T-cell (primary cell): Measurements from ENCODE around the gene HDHD2. TPM values are rescaled to one million over a fixed set of nuclear protein-coding genes. Genes with fewer than 3 reads are reported as not detected.
A peak's percentile ranks its signal among the peaks of the same experiment; 100 is the strongest.

Experiments used
- ATAC-seq, 4 experiments: fragments of 200-7000 bp in 3 of 4; fragments of 150-1000 bp in 1 of 4; cut with Tn5 transposase; replicated peaks in 1 of 4; 1 replicate in 3 of 4; 2 replicates in 1 of 4; pipeline ENCODE4 v1.10.0; 2021; ENCODE audit warnings: moderate library complexity in 3 of 4, mild to moderate bottlenecking in 2 of 4, moderate number of reproducible peaks in 1 of 4
- CTCF ChIA-PET, 2 donors: fragments of 300-600 bp; sonication (Branson Sonifier 250); formaldehyde crosslinking; loops; one replicate each; lab custom pipeline; 2022; ENCODE audit warnings: antibody characterized with exemption in 2 of 2; lab: Charles Lee
- POLR2A ChIA-PET, 2 donors: fragments of 300-600 bp; sonication (Branson Sonifier 250); formaldehyde crosslinking; loops; one replicate each; lab custom pipeline; 2022; ENCODE audit warnings: antibody characterized with exemption in 2 of 2; lab: Charles Lee
- DNase-seq, 35 experiments: peaks; one replicate each; pipeline versions ENCODE4 v3.0.0 to v3.0.0-alpha.2; 2013 to 2023
- H3K27ac ChIP-seq: one replicate; pipeline ENCODE4 v1.5.1; 2013; ENCODE audit warnings: low read length
- H3K27me3 ChIP-seq, 2 experiments: replicated peaks in 1 of 2; 1 replicate in 1 of 2; 2 replicates in 1 of 2; pipeline versions ENCODE4 v1.6.1 to v1.7.0; 2013; ENCODE audit warnings: low read length in 1 of 2, mixed read lengths in 1 of 2; ENCODE audit not compliant: control insufficient read depth in 2 of 2, insufficient read depth in 2 of 2; ENCODE audit errors: extremely low read depth in 1 of 2
- H3K36me3 ChIP-seq, 2 donors: 1 replicate in 1 of 2; 2 replicates in 1 of 2; pipeline versions ENCODE4 v1.6.1 to v1.7.0; 2013; ENCODE audit warnings: low read length in 1 of 2; ENCODE audit not compliant: control insufficient read depth in 2 of 2, insufficient read depth in 1 of 2; ENCODE audit errors: extremely low read depth in 1 of 2
- H3K4me1 ChIP-seq, 2 experiments: 1 replicate in 1 of 2; 2 replicates in 1 of 2; pipeline versions ENCODE4 v1.6.1 to v1.7.0; 2013; ENCODE audit warnings: low read length in 2 of 2, mixed read lengths in 1 of 2; ENCODE audit not compliant: insufficient read depth in 2 of 2, control insufficient read depth in 1 of 2; ENCODE audit errors: extremely low read depth in 1 of 2
- H3K4me3 ChIP-seq, 2 donors: 1 replicate in 1 of 2; 2 replicates in 1 of 2; pipeline versions ENCODE4 v1.5.1 to v1.7.0; 2013; ENCODE audit warnings: mild to moderate bottlenecking in 2 of 2, low read length in 1 of 2, moderate library complexity in 1 of 2; ENCODE audit not compliant: control insufficient read depth in 1 of 2; ENCODE audit errors: extremely low read depth in 1 of 2
- H3K9me3 ChIP-seq: 2 replicates; pipeline ENCODE4 v1.7.0; 2013
- H3K27ac Mint-ChIP-seq, 2 donors: one replicate each; pipeline ENCODE4 v1.8.0; 2020 to 2021; ENCODE audit warnings: mild to moderate bottlenecking in 2 of 2, mixed read lengths in 2 of 2
- H3K27me3 Mint-ChIP-seq, 2 donors: one replicate each; pipeline ENCODE4 v1.8.0; 2021 to 2022; ENCODE audit warnings: mixed read lengths in 2 of 2
- H3K36me3 Mint-ChIP-seq: one replicate; pipeline ENCODE4 v1.8.0; 2021; ENCODE audit warnings: mixed read lengths
- H3K4me1 Mint-ChIP-seq, 3 donors: one replicate each; pipeline ENCODE4 v1.8.0; 2020 to 2022; ENCODE audit warnings: mixed read lengths in 3 of 3, mild to moderate bottlenecking in 1 of 3
- H3K4me3 Mint-ChIP-seq, 3 donors: one replicate each; pipeline ENCODE4 v1.8.0; 2020 to 2022; ENCODE audit warnings: mild to moderate bottlenecking in 3 of 3, mixed read lengths in 3 of 3, moderate library complexity in 3 of 3
- H3K9me3 Mint-ChIP-seq, 3 donors: one replicate each; pipeline ENCODE4 v1.8.0; 2020 to 2022; ENCODE audit warnings: mixed read lengths in 3 of 3
- WGBS: methylation state at CpG from one replicate; pipeline ENCODE4 v1.1.5; 2013; ENCODE audit warnings: missing lambda C conversion rate; ENCODE audit not compliant: insufficient coverage; 5-methylcytosine and 5-hydroxymethylcytosine counted together
- total RNA-seq, 35 experiments: library from RNA in 6 of 35; stranded (reverse) in 6 of 35; fragments of 120-200 nt in 1 of 35; gene quantifications; one replicate each; pipeline versions ENCODE4 v1.2.1 to v1.2.4 and lab custom pipeline; 2013 to 2026

Gene HDHD2
- total RNA-seq, 5 donors from 2014 or later (not counting 1 experiment from before 2014, with no cell fraction given) = 32.9 to 39.3 (median 34.3) TPM

DNA sequence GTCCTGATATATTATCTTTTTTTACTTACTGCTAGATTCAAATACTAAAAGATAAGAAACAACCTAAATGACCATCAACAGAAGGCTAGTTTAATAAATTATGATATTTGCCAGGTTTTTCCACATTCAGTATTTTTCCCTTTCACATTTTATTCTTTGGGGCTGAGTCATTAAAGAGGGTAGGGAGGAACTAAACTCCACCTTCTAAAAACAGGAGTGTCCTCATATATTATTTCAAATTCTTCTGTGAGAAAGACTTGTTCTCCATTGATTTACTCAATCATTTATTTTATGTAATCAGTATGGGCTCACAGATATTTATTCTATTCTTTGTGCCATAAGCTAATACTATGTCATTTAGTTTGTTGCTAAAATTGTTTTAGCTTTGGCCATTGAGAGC is 9.0 kb downstream of the HDHD2 start:
- H3K4me1 Mint-ChIP-seq = peaks cover 31 to 34% (median 32%) of the 10 kb centered on the region in 3 donors

DNA sequence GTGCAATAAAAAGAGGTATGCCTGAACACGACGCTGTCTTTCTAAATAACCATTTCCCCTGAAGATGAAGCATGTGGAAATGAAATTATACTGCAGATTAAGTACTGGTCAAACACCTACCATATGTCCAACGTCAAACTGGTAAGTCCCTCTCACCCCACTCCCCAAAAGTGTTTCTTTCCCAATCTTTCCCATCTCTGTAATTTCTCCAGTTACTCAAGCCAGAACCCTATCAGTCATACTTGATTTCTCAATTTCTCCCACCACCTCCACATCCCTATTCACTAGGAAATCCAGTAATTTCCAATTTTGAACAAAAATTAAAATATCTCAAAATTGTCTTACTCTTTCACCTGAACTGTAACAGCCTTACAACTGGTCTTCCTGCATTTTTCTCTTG is 29.2 kb downstream of the HDHD2 start:
- ChIA-PET POLR2A (no interaction called here), CTCF (no interaction called here)
- ATAC-seq (no peak), DNase-seq (no peak)
- Mint-ChIP-seq H3K36me3 (peaks cover 57% of the 10 kb centered on the region), H3K9me3 (no peaks in the 10 kb centered on the region), H3K4me1 (peaks cover 0 to 5% (median 3%) of the 10 kb centered on the region in 3 donors), H3K4me3 (no peak overlapping the region), H3K27ac (no peak overlapping the region), H3K27me3 (no peaks in the 10 kb centered on the region)
- Histone ChIP-seq H3K4me3 (no peak overlapping the region), H3K27me3 (no peaks in the 10 kb centered on the region), H3K36me3 (peaks cover 0 to 8% of the 10 kb centered on the region in 2 donors), H3K4me1 (no peaks in the 10 kb centered on the region), H3K27ac (no peak overlapping the region), H3K9me3 (no peaks in the 10 kb centered on the region)
- 100% methylated on average over 1 of the region's 3 CpGs for WGBS

More for the DNA sequence above, 9.0 kb downstream of the HDHD2 start:
- Mint-ChIP-seq H3K4me3 (no peak overlapping the region), H3K36me3 (peaks cover 37% of the 10 kb centered on the region), H3K27ac (peak overlapping the region in 1 of 2 donors; percentile 6), H3K27me3 (no peaks in the 10 kb centered on the region), H3K9me3 (no peaks in the 10 kb centered on the region)
- ATAC-seq (no peak), DNase-seq (no peak)
- ChIA-PET POLR2A (no interaction called here), CTCF (no interaction called here)
- no peaks in the 10 kb centered on the region for H3K9me3 ChIP-seq
- H3K27me3 ChIP-seq = no peaks in the 10 kb centered on the region
- H3K27ac ChIP-seq = no peak overlapping the region
- H3K4me1 ChIP-seq = no peaks in the 10 kb centered on the region
- H3K4me3 ChIP-seq = no peak overlapping the region
- H3K36me3 ChIP-seq = peaks cover 0 to 10% of the 10 kb centered on the region in 2 donors

DNA sequence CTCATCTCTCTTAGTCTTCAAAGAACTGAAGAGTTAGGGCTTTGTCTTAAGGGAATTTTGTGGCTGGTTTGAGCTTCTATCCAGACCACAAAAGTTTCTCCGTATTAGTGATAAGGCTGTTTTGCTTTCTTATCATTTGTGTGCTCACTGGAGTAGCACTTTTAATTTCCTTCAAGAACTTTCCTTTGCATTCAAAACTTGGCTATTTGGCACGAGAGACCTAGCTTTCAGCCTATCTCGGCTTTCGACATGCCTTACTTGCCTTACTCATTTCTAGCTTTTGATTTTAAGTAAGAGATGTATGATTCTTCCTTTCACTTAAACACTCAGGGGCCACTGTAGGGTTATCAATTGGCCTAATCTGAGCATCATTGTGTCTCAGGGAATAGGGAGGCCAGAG is 29.9 kb downstream of the HDHD2 start:
- no peak for DNase-seq
- H3K4me3 ChIP-seq = no peak overlapping the region
- H3K27me3 ChIP-seq = no peaks in the 10 kb centered on the region
- no peaks in the 10 kb centered on the region for H3K9me3 ChIP-seq
- H3K4me1 ChIP-seq = no peaks in the 10 kb centered on the region
- CTCF ChIA-PET = no interaction called here
- Mint-ChIP-seq H3K27ac (no peak overlapping the region), H3K9me3 (no peaks in the 10 kb centered on the region), H3K4me1 (peaks cover 0 to 5% (median 3%) of the 10 kb centered on the region in 3 donors), H3K27me3 (no peaks in the 10 kb centered on the region), H3K36me3 (peaks cover 57% of the 10 kb centered on the region), H3K4me3 (no peak overlapping the region)
- POLR2A ChIA-PET = no interaction called here
- peaks cover 0 to 8% of the 10 kb centered on the region in 2 donors for H3K36me3 ChIP-seq
- no peak for ATAC-seq
- H3K27ac ChIP-seq = no peak overlapping the region
- WGBS = no CpG with 5 or more reads among the region's 4 CpGs

DNA sequence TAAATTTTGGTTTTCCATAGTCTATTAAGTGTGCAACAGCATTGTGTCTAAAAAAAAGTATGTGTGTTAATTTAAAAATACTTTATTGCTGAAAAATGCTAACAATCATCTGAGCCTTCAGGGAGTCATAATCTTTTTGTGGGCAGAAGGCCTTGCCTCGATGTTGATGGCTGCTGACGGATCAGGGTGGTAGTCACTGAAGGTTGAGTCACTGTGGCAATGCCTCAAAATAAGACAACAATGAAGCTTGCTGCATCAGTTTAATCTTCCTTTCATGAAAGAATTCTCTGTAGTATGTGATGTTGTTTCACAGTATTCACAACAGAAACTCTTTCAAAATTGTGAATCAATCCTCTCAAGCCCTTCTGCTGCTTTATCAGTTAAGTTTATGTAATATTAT is 31.3 kb downstream of the HDHD2 start:
- H3K4me3 ChIP-seq = no peak overlapping the region
- CTCF ChIA-PET = interaction anchor here in 1 of 2 donors (0.6 kb wide), 2 partner anchors 85 to 1978 kb away, joined by 3 to 4 read pairs; no protein-coding TSS in a partner anchor
- H3K4me1 ChIP-seq = no peaks in the 10 kb centered on the region
- Mint-ChIP-seq H3K9me3 (no peaks in the 10 kb centered on the region), H3K4me1 (peaks cover 0 to 5% (median 3%) of the 10 kb centered on the region in 3 donors), H3K27me3 (no peaks in the 10 kb centered on the region), H3K27ac (no peak overlapping the region), H3K36me3 (peaks cover 63% of the 10 kb centered on the region), H3K4me3 (no peak overlapping the region)
- H3K27ac ChIP-seq = no peak overlapping the region
- no peaks in the 10 kb centered on the region for H3K27me3 ChIP-seq
- no peak for DNase-seq
- no CpG with 5 or more reads among the region's 2 CpGs for WGBS
- no peaks in the 10 kb centered on the region for H3K9me3 ChIP-seq
- POLR2A ChIA-PET = no interaction called here
- no peak for ATAC-seq
- peaks cover 0 to 17% of the 10 kb centered on the region in 2 donors for H3K36me3 ChIP-seq

DNA sequence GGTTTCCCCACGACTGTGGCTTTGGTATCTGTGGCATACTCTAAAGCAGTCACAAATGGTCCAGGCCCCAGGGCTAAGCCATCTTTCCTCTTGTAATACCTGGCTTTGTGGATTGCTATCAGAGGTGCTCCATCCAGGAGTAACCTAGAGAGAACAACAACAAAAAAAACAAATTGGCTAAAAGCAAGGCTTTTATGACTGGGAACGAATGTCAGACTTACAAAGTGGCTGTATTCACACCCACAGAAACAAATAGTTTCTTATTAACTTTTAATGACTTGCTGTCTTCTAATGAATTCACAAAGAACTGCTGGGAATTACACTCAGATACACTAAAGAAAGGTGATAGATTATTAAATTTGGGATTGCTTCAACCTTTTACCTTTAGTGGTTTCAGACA is 35.1 kb downstream of the HDHD2 start:
- ChIA-PET CTCF (no interaction called here), POLR2A (no interaction called here)
- H3K27ac Mint-ChIP-seq = no peak overlapping the region
- H3K4me1 ChIP-seq = no peaks in the 10 kb centered on the region
- no peak overlapping the region for H3K27ac ChIP-seq
- H3K27me3 Mint-ChIP-seq = no peaks in the 10 kb centered on the region
- ATAC-seq (no peak), DNase-seq (no peak)
- H3K4me3 ChIP-seq = no peak overlapping the region
- H3K4me3 Mint-ChIP-seq = no peak overlapping the region
- no CpG with 5 or more reads among the region's 2 CpGs for WGBS
- no peaks in the 10 kb centered on the region for H3K9me3 Mint-ChIP-seq
- no peaks in the 10 kb centered on the region for H3K9me3 ChIP-seq
- peaks cover 3 to 44% of the 10 kb centered on the region in 2 donors for H3K36me3 ChIP-seq
- peaks cover 72% of the 10 kb centered on the region for H3K36me3 Mint-ChIP-seq
- no peaks in the 10 kb centered on the region for H3K4me1 Mint-ChIP-seq
- H3K27me3 ChIP-seq = no peaks in the 10 kb centered on the region

DNA sequence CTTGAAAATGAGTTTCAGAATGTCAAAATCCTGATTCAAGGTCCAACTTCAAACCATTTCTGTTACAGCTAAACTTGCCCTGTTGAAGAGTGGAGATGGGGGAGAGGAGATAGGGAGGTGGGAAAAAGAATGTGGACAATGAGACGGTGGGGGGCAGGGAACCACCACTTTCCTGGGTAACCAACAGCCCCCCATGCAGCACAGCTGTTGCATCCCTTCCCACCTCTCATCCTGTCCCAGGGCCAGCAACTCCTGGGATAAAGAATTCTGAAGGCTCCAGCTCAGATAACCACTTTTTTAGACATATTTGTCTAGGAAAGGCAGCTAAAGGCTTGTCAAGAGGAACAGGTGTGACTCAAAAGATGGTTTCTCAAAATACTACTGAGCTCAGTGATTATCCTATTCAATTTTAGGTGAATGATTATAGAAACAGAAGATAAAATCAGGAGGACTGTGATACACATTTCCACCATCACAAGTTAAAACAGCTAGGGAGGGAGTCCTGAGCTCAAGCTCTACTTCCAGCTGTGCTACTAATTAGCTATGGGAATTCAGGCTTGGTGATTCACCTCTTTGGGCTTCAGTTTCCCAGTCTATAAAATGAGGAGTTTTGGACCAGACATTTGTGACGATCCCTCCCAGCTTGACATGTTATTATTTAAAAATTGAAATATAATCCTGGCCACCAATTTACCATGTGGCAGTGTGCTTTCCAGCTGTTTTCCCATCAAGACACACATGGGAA is 36.3 kb downstream of the HDHD2 start:
- Mint-ChIP-seq H3K4me1 (no peaks in the 10 kb centered on the region), H3K36me3 (peaks cover 67% of the 10 kb centered on the region), H3K4me3 (no peak overlapping the region), H3K27me3 (no peaks in the 10 kb centered on the region), H3K27ac (no peak overlapping the region), H3K9me3 (no peaks in the 10 kb centered on the region)
- no peak overlapping the region for H3K4me3 ChIP-seq
- no peaks in the 10 kb centered on the region for H3K27me3 ChIP-seq
- ChIA-PET POLR2A (no interaction called here), CTCF (interaction anchor here (1.1 kb wide), 3 partner anchors 10 to 12 kb away, joined by 3 to 4 read pairs (median 3); no protein-coding TSS in a partner anchor)
- no CpG with 5 or more reads among the region's 2 CpGs for WGBS
- H3K36me3 ChIP-seq = peaks cover 6 to 49% of the 10 kb centered on the region in 2 donors
- no peak overlapping the region for H3K27ac ChIP-seq
- H3K4me1 ChIP-seq = no peaks in the 10 kb centered on the region
- no peaks in the 10 kb centered on the region for H3K9me3 ChIP-seq
- DNase-seq = no peak
- no peak for ATAC-seq
